Glomerular visceral epithelial cell (primary cell): Measurements from ENCODE around the gene FDPS.
"Not testable (repeated sequence)": the region's sequence is repeated elsewhere in the genome, so short reads cannot be mapped to it uniquely, and the experiment has no call there.

ENCODE experiments used
- DNase-seq: peaks from one replicate; pipeline ENCODE4 v3.0.0-alpha.2; 2016; ENCODE audit errors: extremely low spot score

The FDPS gene

DNA sequence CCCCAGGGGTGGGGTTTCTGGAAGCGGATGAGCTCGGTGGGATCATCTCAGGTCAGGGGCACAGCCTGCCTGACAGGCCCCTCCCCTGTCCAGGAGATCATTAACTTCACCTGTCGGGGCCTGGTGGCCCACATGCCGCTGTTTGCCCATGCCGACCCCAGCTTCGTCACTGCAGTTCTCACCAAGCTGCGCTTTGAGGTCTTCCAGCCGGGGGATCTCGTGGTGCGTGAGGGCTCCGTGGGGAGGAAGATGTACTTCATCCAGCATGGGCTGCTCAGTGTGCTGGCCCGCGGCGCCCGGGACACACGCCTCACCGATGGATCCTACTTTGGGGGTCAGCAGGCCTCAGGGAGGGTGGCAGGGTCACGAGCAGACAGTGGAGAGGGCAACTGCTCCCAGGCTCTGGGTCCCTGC, 23.0 kb upstream of the FDPS start:
- no peak for DNase-seq

DNA sequence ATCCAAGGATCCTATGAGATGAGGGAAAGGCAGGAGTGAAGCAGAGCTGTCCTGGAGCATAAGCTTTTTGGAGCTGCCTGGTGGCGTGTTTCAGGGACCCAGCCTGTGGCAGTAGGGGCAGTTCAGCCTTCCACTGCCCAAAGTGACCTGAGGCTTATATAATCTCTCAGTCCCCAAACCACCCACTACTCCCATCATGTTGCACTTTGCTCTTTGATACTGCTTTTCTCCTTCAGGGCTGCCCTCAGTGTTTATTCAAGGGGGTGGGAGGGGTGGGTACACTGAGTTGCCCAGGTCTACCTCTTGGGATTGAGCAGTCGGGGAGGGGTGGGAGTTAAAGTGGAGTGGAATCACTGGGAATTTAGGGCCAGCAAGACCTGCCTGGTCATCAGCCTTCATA, 22.1 kb upstream of the FDPS start:
- DNase-seq = no peak

DNA sequence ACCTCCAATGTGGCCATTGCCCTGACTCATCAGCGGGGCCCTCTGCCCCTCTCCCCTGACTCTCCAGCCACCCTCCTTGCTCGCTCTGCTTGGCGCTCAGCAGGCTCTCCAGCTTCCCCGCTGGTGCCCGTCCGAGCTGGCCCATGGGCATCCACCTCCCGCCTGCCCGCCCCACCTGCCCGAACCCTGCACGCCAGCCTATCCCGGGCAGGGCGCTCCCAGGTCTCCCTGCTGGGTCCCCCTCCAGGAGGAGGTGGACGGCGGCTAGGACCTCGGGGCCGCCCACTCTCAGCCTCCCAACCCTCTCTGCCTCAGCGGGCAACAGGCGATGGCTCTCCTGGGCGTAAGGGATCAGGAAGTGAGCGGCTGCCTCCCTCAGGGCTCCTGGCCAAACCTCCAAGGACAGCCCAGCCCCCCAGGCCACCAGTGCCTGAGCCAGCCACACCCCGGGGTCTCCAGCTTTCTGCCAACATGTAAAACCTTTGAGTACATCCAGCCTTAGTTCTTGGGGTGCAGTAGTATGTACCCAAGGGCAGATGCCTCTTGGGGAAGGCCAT, 20.6 kb upstream of the FDPS start:
- no peak for DNase-seq

DNA sequence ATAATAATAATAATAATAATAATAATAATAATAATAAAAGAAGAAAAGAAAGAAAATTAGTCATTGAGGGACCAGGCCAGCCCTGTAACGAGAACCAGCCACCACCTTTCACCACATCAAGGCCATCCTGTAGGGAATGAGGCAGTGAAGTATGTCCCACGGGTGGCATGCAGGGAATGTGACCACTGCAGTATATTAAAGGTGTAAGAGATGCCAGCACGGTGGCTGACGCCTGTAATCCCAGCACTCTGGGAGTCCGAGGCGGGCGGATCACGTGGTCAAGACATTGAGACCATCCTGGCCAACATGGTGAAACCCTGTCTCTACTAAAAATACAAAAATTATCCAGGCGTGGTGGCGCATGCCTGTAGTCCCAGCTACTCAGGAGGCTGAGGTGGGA, 17.7 kb upstream of the FDPS start:
- DNase-seq = not testable (repeated sequence)

DNA sequence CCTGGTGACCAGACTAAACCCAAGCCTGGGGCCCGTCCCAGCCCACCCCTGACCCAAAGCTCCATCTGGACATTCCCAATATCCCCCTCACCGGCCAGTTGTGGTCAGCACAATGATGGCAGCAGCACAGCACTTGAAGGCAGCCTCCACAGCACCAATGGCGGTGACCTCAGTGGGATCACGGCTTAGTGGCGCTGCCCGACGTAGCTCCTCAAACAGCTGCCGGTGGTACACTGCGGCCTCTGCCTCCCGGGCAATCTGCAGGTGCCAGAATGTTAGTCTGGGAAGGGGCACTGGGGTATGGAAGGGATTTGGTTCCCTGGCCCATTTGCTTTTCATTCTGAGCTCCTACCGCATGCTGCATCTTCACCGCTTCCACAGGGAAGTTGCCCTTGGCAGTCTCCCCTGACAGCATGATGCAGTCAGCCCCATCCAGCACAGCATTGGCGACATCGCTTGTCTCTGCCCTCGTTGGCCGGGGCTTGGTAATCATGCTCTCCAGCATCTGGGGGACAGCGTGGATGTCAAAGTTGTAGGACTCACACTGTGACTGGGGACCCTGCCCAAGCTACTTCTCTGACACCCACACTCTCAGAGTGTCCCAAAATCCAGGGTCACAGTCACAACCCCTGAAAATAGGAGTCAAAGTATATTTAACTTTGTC, 15.4 kb upstream of the FDPS start:
- DNase-seq = no peak

DNA sequence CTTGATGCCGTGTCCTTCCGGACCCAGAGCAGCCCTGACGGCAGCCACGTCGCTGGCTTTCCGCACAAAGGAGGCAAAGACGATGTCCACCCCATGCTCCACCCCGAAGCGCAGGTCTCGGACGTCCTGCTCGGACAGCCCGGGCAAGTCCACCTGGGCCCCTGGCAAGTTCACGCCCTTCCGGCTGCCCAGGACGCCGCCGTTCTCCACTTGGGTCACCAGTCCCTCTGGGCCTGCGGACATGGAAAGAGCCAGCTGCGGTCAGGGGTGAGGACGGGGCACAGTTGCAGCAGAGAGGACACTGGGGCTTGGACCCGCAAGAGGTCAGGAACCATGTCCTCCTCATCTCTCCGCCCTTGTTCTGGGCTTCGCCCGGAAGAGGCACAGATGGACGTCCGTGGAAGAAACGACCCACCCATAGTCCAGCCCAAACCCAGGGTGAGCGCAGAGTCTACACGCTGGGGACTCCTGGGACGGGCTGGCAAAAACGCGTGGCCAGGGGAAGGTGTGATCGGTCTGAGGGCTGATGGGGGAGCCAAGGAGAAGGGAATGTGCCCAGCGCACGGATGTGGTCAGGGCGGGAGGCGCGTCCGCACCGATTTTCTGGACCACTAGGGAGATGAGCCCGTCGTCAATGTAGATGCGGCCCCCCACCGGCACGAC, 14.0 kb upstream of the FDPS start:
- DNase-seq = no peak

DNA sequence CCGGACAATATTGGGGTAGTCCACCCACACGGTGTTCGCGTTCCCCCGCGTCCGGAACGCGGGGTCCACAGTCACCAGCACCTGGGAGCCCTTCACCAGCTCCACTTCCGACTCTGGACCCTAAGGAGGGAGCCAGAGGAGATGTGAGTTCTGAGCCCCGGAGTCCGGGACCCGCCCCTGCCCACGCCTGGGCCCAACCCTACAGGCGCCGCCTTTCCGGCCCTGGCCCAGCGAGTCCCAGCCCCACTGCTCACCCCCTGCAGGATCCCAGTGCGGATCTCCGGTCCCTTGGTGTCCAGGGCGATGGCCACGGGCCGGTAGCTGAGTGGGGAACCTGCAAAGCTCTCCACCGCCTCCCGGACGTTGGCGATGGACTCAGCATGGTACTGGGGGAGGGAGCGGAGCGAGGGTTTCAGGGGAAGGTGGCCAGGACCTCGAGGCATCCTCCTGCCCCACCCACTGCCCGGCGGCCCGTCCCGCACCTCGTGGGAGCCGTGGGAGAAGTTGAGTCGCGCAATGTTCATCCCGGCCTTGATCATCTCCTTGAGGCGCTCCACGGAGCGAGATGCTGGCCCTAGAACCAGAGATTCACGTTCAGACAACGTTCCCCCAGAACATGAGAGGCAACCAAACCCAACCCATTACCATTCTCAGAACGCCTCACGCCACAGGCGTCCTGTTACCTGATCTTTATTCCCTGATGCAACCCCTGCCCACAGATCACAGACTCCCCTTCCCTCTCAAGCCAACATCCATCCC, 13.3 kb upstream of the FDPS start:
- no peak for DNase-seq

DNA sequence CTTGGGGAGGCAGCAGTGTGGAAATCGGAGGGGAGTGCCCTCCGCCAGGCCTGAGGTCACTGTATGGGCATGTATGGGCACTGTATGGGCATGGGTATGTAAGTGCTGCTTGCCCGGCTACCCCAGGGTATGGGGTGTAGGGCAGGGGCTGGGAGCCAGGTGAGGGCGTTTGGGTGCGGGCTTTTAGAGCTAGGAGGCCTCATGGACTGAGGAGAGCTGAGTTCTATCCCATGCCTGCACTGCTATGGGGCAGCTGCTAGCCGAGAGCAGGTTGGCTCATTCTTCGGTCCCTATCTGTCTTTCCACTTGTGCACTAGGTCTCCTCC, 12.8 kb upstream of the FDPS start:
- no peak for DNase-seq

DNA sequence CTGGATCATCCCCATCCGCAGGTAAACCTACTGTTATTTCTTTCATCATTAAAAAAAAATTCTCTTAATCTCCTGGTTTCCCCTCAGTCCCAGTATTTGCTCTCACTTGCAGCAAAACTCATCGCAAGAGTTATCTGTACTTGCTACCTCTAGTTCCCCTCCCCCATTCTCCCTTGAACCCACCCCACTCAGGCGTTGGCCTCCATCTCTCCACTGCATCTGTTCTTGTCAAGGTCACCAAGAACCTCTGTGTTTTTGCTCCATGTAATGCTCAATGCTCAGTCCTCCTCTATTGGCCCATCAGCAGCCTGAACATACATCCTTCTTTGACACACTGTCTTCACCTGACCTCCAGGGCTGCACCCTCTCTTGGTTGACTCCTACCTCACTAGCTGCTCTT, 12.0 kb upstream of the FDPS start:
- DNase-seq = no peak

DNA sequence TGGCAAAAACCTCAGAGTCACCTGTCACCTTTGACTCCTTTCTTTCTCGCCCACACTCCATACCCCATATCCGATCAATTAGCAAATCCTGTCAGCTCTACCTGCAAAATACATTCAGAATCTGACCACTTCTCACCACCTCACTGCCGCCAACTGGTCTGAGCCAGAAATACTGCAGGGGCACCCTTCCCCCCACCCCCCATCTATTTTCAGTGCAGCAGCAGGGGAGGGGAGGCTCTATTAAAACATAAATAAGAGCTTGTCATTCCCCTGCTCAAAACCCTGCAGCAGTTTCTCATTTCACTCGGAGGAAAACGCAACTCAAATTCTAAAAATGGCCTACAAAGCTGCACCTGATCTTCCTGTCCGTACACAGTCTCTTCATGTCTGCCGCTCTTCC, 11.3 kb upstream of the FDPS start:
- DNase-seq = no peak

DNA sequence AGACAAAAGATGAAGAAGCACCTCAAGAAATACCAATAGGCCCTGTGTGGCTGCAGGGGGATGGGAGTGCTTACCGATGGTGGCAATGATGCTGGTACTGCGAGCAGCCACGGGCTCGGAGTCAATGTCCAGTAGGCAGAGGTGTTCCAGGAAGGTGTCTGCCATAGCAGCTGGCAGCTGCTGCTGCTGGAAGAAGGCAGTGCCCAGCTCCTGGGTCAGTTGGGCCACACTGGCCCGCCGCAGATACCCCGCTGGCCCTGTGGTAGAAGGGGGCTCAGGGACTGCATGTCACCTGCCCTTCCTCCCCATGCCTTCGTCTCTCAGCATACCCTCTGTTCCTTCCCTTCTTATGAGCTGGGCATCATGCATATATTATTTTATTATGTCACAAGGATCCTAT, 8.6 kb upstream of the FDPS start:
- no peak for DNase-seq

DNA sequence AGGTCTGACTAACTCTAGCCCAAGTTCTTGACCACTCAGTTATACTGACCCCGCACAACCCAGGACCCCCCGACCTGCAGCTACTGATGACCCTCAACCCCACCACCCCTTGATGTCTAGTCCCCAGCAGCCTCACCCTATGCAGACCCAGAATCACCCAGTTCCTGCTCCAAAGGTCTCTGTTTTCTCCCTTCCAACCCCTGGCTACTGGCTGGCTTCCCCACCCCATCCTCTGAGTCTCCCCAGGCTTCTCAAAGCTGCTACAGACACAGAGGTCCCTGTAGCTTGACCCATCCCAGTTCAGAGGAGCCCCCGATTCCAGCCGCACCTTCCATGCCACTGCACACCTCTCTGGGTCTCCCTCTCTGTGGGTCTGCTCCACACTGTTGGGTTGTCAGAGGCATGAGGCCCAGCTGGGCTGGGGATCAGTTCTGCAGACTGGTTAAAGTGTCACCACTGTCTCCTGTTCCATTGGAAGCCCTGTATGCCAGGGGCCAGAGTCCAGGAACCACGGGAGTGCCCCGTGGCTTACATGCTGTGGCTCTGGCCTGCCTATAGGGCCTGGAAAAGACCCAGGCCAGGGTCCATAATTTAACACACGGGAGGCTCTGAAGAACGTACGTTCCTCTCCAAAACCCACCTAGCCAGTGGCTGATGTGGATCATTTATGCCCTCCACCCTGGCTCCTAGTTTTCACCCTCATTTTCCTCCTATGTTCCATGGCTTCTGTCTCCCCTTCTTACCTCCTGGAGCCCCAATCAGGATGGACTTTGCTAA, 7.9 kb upstream of the FDPS start:
- DNase-seq = no peak

DNA sequence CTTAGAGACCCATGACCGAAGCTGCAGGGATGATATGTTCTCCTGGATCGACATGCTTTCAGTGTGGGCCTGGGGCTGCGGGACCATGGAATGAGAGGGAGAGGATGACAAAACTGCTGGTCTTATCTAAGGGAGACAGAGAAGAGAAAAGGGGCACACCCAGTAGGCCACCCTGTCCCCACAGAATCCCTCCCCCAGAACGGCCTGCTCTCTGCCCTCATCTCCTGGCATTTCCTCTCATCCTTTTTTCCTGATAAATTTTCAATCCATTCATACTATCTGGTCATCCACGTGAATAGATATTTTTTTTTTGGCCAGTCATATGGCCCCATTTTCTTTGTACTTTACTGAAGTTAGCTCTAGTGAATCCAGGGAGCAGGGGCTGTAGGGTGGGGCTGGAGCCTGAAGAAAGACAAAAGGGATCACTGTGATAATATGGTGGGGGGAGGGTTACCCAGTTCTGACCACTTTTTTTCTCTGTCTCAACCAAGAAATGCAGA, 7.3 kb upstream of the FDPS start, which contains the start of gene PKLR:
Gene PKLR, minus strand, starts transcription at position 97 of the 500 bp plus-strand sequence. Its CDS starts 43 bp downstream, at position 54.
- no peak for DNase-seq

DNA sequence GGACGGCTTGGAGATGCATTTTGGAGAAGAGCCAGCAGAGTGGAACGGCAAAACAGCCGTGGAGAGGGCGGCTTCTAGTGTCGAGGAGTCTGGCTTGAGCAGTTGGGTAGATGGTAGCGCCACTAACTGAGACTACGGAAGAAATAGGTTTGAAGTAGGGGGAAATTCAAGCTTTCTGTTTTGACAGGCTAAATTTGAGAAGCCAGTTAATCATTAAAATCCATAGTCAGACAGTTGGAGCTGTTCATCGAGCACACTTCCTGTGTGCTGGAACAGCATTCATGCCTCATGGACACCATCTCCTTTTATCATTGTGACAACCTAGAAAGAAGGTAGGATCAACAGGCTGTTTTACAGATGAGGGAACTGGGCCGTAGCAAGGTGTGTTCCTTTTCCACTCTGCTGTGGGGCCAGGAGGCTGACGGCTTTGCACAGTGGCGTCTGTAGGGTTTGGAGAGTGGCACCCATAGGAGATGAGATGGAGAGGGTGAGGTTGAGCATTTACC, 4.1 kb upstream of the FDPS start:
- DNase-seq = peak; percentile 66

DNA sequence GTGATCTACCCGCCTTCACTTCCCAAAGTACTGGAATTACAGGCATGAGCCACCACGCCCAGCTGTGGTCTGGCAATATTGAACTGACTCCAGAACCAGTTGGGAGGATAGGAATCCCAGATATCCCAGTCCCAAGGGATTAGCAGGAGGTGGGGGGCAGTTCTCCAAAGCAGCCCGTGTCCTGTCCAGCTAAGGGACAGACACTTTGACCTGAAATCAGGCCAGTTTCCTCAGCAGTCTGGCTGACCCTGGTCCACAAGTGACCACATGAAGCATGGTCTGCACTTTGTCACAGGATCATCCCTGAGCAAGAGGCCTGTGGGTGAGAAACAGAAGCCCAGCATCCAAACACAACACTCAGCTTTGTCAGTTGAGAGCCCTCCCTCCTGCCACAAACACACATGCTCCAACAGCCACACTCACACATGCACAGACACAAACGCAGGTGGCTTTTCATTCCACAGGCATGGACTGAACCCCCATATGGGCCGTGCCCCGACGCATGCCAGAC, 2.7 kb upstream of the FDPS start:
- peak; percentile 24 for DNase-seq

DNA sequence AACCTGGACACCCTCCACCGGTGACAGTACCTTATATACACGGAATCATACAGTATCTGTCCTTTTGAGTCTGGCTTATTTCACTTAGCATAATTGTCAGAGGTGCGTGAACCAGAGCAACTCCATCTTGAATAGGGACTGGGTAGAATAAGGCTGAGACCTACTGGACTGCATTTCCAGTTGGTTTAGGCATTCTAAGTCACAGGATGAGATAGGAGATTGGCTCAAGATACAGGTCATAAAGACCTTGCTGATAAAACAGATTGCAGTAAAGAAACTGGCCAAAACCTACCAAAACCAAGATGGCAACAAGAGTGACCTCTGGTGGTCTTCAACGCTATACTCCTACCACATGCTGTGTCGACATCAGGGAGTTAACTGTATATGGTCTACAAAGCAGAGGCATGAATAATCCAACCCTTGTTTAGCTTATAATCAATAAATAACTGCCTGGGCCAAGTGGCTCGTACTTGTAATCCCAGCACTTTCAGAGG, 1.4 kb upstream of the FDPS start:
- peak; percentile 48 for DNase-seq

DNA sequence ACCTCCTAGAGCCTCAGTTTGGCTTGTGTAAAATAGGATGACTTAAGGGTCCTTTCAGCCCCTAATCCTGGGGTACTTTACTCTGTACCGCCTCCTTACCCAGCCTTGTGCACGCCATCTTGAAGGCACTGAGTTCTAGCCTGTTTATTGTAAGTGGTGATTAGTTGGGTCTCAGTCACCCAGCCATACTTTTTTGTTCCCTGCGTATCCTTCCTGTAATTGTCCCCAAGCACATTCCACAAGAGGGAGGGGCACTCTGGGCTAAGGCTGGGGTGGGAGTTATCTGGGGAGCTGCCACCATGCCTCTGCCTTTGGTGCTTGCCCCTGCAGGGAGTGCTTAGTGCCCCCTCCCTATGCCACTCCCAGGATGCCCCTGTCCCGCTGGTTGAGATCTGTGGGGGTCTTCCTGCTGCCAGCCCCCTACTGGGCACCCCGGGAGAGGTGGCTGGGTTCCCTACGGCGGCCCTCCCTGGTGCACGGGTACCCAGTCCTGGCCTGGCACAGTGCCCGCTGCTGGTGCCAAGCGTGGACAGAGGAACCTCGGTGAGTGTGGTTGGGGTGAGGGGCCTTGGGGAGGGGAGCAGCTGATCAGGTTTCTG, 856 bp downstream of the FDPS start:
- DNase-seq = peak; percentile 32

DNA sequence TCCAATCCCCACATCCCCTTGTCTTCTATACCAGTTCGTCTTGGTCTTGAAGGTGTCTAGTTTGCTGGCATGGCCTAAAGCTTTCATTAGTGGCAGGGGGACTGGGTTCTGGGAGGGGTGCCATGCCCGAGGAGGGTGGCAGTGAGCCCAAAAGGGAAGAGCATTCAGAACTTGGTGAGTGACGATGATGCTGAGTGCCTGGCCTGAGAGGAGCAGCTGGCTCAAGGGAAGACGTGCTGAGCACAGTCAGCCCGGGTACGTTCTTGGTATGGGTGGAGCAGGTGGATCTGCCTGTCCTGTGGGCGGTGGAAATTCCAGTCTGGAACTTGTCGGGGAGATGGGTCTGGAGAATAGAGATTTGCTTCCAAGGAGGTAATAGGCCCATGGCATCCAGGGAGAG, 4.6 kb downstream of the FDPS start:
- no peak for DNase-seq

DNA sequence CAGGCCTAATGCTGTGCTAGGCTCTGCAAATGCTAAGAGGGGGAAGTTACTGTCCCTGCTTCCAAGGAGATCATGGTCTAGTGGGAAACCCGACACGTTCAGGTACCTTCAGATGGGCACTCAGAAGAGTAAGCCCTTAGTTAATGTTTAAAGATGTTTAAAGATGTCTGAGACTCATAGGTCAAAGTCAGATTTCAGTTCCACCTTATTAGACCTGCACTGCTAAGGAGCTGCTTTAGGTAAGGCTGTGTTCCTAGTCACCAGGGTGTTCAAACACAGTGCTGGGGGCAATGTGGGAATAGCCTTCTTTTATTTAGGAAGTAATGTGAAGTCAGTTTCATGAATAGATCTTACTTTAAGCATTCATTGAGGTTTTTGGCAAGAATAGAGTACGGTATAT, 8.3 kb downstream of the FDPS start:
- no peak for DNase-seq

DNA sequence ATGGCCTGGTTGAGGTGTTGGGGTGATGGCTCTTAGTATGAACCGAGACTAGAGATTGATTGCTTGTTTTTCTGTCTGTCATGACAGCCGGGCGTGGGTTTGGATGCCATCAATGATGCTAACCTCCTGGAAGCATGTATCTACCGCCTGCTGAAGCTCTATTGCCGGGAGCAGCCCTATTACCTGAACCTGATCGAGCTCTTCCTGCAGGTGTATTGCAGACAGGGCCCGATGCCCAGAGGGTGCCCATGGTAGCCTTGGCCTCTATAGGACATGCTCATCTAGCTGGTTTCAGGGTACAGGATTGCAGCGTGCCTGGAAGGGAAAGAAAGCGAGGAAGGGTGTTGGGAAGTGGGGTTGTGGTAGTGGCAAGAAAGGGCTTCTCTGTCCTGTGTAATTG, 9.4 kb downstream of the FDPS start:
- no peak for DNase-seq

DNA sequence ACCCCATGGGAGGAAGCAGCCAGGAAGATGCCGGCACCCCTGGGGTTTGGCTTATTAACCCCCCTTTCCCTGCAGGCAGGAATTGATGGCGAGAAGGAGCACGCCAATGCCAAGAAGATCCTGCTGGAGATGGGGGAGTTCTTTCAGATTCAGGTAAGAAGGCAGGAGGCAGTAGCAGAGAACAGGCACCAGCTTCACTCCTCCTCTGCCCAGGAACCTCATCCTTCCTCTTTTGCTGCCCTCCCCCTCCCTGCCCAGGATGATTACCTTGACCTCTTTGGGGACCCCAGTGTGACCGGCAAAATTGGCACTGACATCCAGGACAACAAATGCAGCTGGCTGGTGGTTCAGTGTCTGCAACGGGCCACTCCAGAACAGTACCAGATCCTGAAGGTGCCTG, 10.9 kb downstream of the FDPS start:
- DNase-seq = no peak
